Aorta (tissue), 5 donors: Measurements from ENCODE around the gene ZG16B. TPM values are rescaled to one million over a fixed set of nuclear protein-coding genes. Genes with fewer than 3 reads are reported as not detected.
A peak's percentile ranks its signal among the peaks of the same experiment; 100 is the strongest.

Source experiments
- ATAC-seq: fragments of 200-7000 bp; cut with Tn5 transposase; one replicate; pipeline ENCODE4 v1.9.1; 2022; ENCODE audit warnings: moderate library complexity; ENCODE audit not compliant: low FRiP score
- DNase-seq, 2 donors: peaks; one replicate each; pipeline ENCODE4 v3.0.0-alpha.2; 2020
- H3K27ac ChIP-seq, 2 donors: one replicate each; pipeline ENCODE4 v1.5.1; 2013; ENCODE audit warnings: low read length in 2 of 2, mild to moderate bottlenecking in 2 of 2, moderate library complexity in 2 of 2, control low read depth in 1 of 2, inconsistent platforms in 1 of 2, low read depth in 1 of 2
- H3K27me3 ChIP-seq, 2 donors: one replicate each; pipeline ENCODE4 v1.6.1; 2013; ENCODE audit warnings: control low read depth in 1 of 2, low read length in 1 of 2, mild to moderate bottlenecking in 1 of 2, moderate library complexity in 1 of 2; ENCODE audit not compliant: insufficient read depth in 2 of 2, control insufficient read depth in 1 of 2
- H3K36me3 ChIP-seq, 2 donors: one replicate each; pipeline ENCODE4 v1.6.1; 2013; ENCODE audit warnings: control low read depth in 1 of 2, low read length in 1 of 2, mild to moderate bottlenecking in 1 of 2; ENCODE audit not compliant: insufficient read depth in 2 of 2, control insufficient read depth in 1 of 2
- H3K4me1 ChIP-seq, 2 donors: one replicate each; pipeline ENCODE4 v1.6.1; 2013; ENCODE audit warnings: low read length in 2 of 2, control low read depth in 1 of 2, mild to moderate bottlenecking in 1 of 2, moderate library complexity in 1 of 2; ENCODE audit not compliant: insufficient read depth in 2 of 2, control insufficient read depth in 1 of 2
- H3K4me3 ChIP-seq, 2 donors: one replicate each; pipeline ENCODE4 v1.5.1; 2013; ENCODE audit warnings: low read length in 2 of 2, control low read depth in 1 of 2, mild to moderate bottlenecking in 1 of 2
- H3K9me3 ChIP-seq: one replicate; pipeline ENCODE4 v1.6.1; 2013; ENCODE audit warnings: mild to moderate bottlenecking, low read length; ENCODE audit not compliant: control insufficient read depth
- WGBS, 2 donors: extraction: QIAGEN DNeasy Blood & Tissue Kit; methylation state at CpG; one replicate each; pipeline ENCODE4 v1.1.7; 2013; 5-methylcytosine and 5-hydroxymethylcytosine counted together
- intact Hi-C, 2 donors: fragments of 100-400 bp; cut with DNase I; formaldehyde crosslinking; loops; one replicate each; pipeline versions ENCODE4 v1.14.2 to v1.15.0; 2022
- polyA plus RNA-seq, 2 donors: library from polyadenylated mRNA; stranded (reverse); fragments of 200-250 nt; gene quantifications; one replicate each; pipeline ENCODE4 v1.2.3, GENCODE V29; 2013
- total RNA-seq, 2 donors: library from RNA; stranded (reverse); fragmentation: NEBNext Ultra II Directional; extraction: Animal tissue kit (Norgen Biotek cat#: 25700); gene quantifications; one replicate each; pipeline ENCODE4 v1.2.1, GENCODE V29; 2021
- donor health status: healthy with polysubstance abuse.
- donor health status: Bipolar disorder and iron deficiency.
- donor health status: DM: no; HTN: no; CAD: no.
- donor health status: DM: no; HTN: no; CAD: no.
- donor health status: DM: yes; HTN: yes; CAD: no.

Gene ZG16B
- total and polyA plus RNA-seq, 4 donors, result 0.48 to 4.8 TPM; not detected in 2

DNA sequence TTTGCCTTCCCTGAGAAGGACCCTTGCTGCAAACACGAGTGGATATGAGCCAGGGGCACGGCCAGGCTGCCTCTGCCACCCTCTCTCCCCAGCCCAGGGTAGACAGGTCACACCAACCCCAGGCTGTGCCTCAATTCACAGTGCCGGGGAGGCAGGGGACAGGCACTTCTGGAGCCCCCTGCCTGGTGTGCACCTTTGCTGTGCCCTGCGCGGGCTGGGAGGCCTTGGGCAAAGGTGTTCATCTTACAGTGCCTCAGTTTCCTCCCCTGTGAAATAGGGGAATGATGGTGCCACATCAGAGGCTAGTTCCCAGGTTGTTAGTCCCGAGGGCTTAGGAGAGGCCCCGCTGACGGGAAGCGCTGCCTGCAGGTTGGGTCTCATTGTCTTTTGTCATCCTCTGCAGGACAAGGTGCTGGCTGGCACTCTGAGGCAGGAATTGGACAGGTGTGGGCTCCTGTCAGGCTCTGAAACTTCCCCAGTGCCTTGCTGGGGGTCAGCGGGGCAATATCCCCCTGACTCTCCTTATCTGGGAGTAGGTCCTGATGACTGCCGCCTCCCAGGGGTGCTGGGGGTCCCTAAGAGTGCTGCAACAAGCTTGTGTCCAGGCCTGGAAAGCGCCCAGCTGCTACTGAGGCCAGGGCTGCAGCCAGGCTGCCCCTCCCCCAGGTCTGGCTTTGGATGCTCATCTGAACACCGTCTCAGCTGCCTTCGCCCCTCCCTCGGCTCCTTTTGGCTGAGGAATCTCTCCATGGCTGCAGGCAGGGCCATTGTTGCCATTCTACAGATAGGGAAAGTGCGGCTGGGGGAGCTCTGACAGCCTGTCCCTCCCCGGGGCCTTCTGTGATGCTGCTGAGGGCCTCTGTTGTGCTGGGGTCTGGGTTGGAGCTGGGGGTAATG, 9.9 kb upstream of the ZG16B start:
- peak; percentile 43 to 72 for DNase-seq
- no peaks in the 10 kb centered on the region for H3K36me3 ChIP-seq
- ATAC-seq, result no peak
- peaks cover 1% of the 10 kb centered on the region for H3K9me3 ChIP-seq
- H3K27me3 ChIP-seq, result no peaks in the 10 kb centered on the region
- no peaks in the 10 kb centered on the region for H3K4me1 ChIP-seq
- 66 to 68% methylated on average over 16 to 17 of the region's 17 CpGs for WGBS, 2 donors
- intact Hi-C loops, result no loop called here
- no peak overlapping the region for H3K4me3 ChIP-seq
- no peak overlapping the region for H3K27ac ChIP-seq

GRCh38 chr16:2820836-2821486, 9.1 kb upstream of the ZG16B start:
- intact Hi-C loops, result no loop called here
- H3K4me1 ChIP-seq, result no peaks in the 10 kb centered on the region
- ATAC-seq (no peak), DNase-seq (peak; percentile 12 to 57)
- H3K27ac ChIP-seq, result no peak overlapping the region
- H3K36me3 ChIP-seq, result no peaks in the 10 kb centered on the region
- no peak overlapping the region for H3K4me3 ChIP-seq
- WGBS, 2 donors, result 74 to 81% methylated on average over 13 to 14 of the region's 14 CpGs
- H3K27me3 ChIP-seq, result no peaks in the 10 kb centered on the region
- peaks cover 1% of the 10 kb centered on the region for H3K9me3 ChIP-seq

DNA sequence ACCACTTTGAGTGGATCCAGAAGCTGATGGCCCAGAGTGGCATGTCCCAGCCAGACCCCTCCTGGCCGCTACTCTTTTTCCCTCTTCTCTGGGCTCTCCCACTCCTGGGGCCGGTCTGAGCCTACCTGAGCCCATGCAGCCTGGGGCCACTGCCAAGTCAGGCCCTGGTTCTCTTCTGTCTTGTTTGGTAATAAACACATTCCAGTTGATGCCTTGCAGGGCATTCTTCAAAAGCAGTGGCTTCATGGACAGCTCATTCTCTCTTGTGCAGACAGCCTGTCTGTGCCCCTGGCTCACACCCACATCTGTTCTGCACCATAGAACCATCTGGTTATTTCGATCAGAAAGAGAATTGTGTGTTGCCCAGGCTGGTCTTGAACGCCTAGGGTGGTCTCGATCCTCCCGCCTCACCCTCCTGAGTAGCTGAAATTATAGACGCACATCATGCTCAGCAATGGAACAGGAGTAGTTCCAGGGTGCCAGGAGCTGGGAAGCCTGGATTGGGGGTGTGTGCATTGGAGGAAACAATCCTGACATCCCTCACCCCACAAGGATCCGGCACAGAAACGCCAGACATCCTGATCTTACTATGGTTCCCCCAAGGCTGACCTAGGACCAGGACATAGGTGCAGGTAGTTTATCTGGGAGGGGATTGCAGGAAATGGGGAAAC, 8.5 kb upstream of the ZG16B start:
- ATAC-seq (no peak), DNase-seq (peak; percentile 23 to 31)
- H3K4me3 ChIP-seq, result no peak overlapping the region
- H3K27ac ChIP-seq, result no peak overlapping the region
- no peaks in the 10 kb centered on the region for H3K4me1 ChIP-seq
- WGBS, 2 donors, result 75 to 76% methylated on average over 9 of the region's 9 CpGs
- intact Hi-C loops, result no loop called here
- peaks cover 1% of the 10 kb centered on the region for H3K9me3 ChIP-seq
- no peaks in the 10 kb centered on the region for H3K27me3 ChIP-seq
- no peaks in the 10 kb centered on the region for H3K36me3 ChIP-seq

GRCh38 chr16:2822158-2822495, 8.0 kb upstream of the ZG16B start:
- DNase-seq (peak in 1 of 2 donors; percentile 51), ATAC-seq (no peak)
- no peaks in the 10 kb centered on the region for H3K27me3 ChIP-seq
- WGBS, 2 donors, result 66 to 73% methylated on average over 8 of the region's 8 CpGs
- no peak overlapping the region for H3K4me3 ChIP-seq
- H3K36me3 ChIP-seq, result no peaks in the 10 kb centered on the region
- intact Hi-C loops, result no loop called here
- peaks cover 1% of the 10 kb centered on the region for H3K9me3 ChIP-seq
- H3K4me1 ChIP-seq, result no peaks in the 10 kb centered on the region
- no peak overlapping the region for H3K27ac ChIP-seq

DNA sequence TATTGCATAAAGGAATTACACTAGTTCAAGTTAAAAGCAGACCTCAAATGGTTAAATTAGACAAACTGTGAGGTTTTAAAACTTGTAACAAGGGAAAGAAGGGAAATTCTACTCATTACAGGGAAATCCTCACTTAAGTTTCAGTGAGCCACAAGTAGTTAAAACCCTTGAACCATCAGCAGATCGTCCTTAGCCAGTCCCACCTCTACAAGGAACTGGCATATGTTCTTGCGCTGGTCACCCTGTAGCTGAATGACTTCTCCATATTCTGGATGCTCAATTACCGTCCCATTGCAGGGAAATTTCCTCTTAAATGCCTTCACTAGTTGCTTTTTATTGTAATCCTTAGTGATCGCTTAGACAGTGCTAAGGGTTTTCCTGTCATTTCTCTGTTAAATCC, 7.6 kb upstream of the ZG16B start:
- 49 to 54% methylated on average over 4 of the region's 4 CpGs for WGBS, 2 donors
- no peak overlapping the region for H3K4me3 ChIP-seq
- H3K27ac ChIP-seq, result no peak overlapping the region
- peaks cover 1% of the 10 kb centered on the region for H3K9me3 ChIP-seq
- H3K4me1 ChIP-seq, result no peaks in the 10 kb centered on the region
- H3K36me3 ChIP-seq, result no peaks in the 10 kb centered on the region
- no peaks in the 10 kb centered on the region for H3K27me3 ChIP-seq
- DNase-seq, result peak in 1 of 2 donors; percentile 2
- ATAC-seq, result no peak
- intact Hi-C loops, result no loop called here

- Histone ChIP-seq H3K27me3 (no peaks in the 10 kb centered on the region), H3K4me1 (no peaks in the 10 kb centered on the region), H3K9me3 (no peaks in the 10 kb centered on the region), H3K36me3 (no peaks in the 10 kb centered on the region), H3K27ac (no peak overlapping the region), H3K4me3 (no peak overlapping the region)
- DNase-seq (peak in 1 of 2 donors; percentile 42), ATAC-seq (no peak)
- whole genome bisulfite sequencing, 2 donors, result 75 to 79% methylated on average over 10 of the region's 10 CpGs
- intact Hi-C loops, result no loop called here
These were observed 5.5 kb upstream of the ZG16B start for GRCh38 chr16:2824626-2825025.

DNA sequence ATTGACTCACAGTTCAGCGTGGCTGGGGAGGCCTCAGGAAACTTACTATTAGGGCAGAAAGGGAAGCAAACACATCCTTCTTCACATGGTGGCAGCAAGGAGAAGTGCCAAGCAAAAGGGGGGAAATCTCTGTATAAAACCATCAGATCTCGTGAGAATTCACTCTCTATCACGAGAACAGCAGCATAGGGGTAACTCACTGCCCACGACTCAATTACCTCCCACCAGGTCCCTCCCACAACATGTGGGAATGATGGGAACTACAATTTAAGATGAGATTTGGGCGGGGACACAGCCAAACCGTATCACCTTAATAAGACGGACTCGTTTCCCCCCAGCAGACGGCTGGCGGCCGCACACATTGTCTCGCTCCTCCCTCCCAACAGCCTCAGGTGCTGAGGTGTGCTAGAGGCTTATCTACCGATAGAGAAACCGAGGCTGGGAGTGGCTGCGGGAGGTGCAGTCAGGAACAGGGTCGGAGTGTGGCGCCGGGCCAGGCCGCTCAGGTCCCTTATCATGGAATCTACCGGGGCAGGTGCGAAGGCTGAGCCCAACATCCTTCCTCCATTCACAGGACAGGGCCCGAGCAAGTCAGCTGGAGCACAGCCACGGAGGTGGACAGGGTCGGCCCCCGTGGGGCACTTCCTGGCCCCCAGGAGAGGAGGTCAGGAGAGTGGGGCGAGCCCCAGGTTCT, 4.9 kb upstream of the ZG16B start:
- whole genome bisulfite sequencing, 2 donors, result 80 to 82% methylated on average over 26 of the region's 26 CpGs
- H3K9me3 ChIP-seq, result no peaks in the 10 kb centered on the region
- H3K4me3 ChIP-seq, result no peak overlapping the region
- ATAC-seq (no peak), DNase-seq (peak in 1 of 2 donors; percentile 59)
- H3K36me3 ChIP-seq, result no peaks in the 10 kb centered on the region
- H3K27me3 ChIP-seq, result no peaks in the 10 kb centered on the region
- no peaks in the 10 kb centered on the region for H3K4me1 ChIP-seq
- H3K27ac ChIP-seq, result no peak overlapping the region
- intact Hi-C loops, result no loop called here

GRCh38 chr16:2825906-2826305, 4.2 kb upstream of the ZG16B start:
- 69 to 72% methylated on average over 11 of the region's 11 CpGs for WGBS, 2 donors
- no peaks in the 10 kb centered on the region for H3K36me3 ChIP-seq
- H3K4me1 ChIP-seq, result no peaks in the 10 kb centered on the region
- H3K4me3 ChIP-seq, result no peak overlapping the region
- ATAC-seq (no peak), DNase-seq (peak in 1 of 2 donors; percentile 52)
- no peaks in the 10 kb centered on the region for H3K27me3 ChIP-seq
- intact Hi-C loops, result no loop called here
- no peak overlapping the region for H3K27ac ChIP-seq
- H3K9me3 ChIP-seq, result no peaks in the 10 kb centered on the region
